Right lobe of liver (tissue), 4 donors: Measurements from ENCODE around the gene LHFPL2.

Source experiments
- CTCF ChIP-seq, 4 donors: fragments of 200-600 bp in 3 of 4; fragments of 450-650 bp in 1 of 4; IDR thresholded peaks; one replicate each; pipeline versions ENCODE4 v1.5.1 to v1.8.0; 2016 to 2022; ENCODE audit warnings: antibody characterized with exemption in 4 of 4, mild to moderate bottlenecking in 2 of 4
- POLR2A ChIP-seq: fragments of 450-650 bp; IDR thresholded peaks from one replicate; pipeline ENCODE4 v1.6.1; 2017; ENCODE audit warnings: antibody characterized with exemption, mild to moderate bottlenecking
- donor health status: DM: no; HTN: no; CAD: no.
- donor health status: DM: no; HTN: no; CAD: no.
- donor health status: DM: no; HTN: yes; CAD: no.

- TF ChIP-seq CTCF (IDR thresholded peaks at IDR 0.05) (no peak), POLR2A (no peak)
Observed at GRCh38 chr5:78563621-78564020, 85.0 kb downstream of the LHFPL2 start.
